NT2/D1 (cell line): ENCODE measurements around the gene LIPC.

ENCODE experiments used
- SUZ12 ChIP-seq: IDR thresholded peaks from 2 replicates; pipeline ENCODE4 v1.6.1; 2011; ENCODE audit not compliant: insufficient read length, insufficient read depth; ENCODE audit errors: extremely low read depth
- YY1 ChIP-seq: IDR thresholded peaks from 2 replicates; pipeline ENCODE4 v1.6.1; 2011; ENCODE audit not compliant: insufficient read length, insufficient read depth
- ZNF274 ChIP-seq: IDR thresholded peaks from 2 replicates; pipeline ENCODE4 v1.6.1; 2011; ENCODE audit warnings: mild to moderate bottlenecking, low read depth, low read length

DNA sequence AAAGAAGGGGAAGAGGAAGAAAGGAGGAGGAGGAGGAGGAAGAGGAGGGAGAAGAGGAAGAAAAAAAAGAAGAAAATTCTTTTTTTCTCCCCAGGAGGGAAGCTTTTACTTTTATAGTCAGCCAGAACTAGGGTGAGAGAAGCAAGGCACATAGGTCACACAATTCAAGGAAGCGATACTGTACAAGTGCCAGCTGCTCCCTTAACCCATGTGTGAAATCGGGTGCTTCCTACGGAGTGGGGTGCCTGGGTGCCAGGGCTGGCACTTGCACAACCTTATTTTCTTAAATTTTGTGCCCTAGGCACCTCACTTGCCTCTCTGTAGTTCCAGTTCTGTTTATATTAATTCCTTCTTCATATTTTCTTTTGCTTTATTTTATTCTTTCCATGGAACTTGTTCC lies 150.4 kb downstream of the LIPC start:
- TF ChIP-seq YY1 = no peak
- TF ChIP-seq ZNF274 = no peak
- TF ChIP-seq SUZ12 = no peak
